Right ventricle myocardium superior (tissue), 1 donor: ENCODE results near the gene METAP1D. TPM values are rescaled to one million over a fixed set of nuclear protein-coding genes. Genes with fewer than 3 reads are reported as not detected.
"Not testable (repeated sequence)": the region's sequence is repeated elsewhere in the genome, so short reads cannot be mapped to it uniquely, and the experiment has no call there.

ENCODE experiments used
- ATAC-seq: fragments of 200-7000 bp; cut with Tn5 transposase; one replicate; pipeline ENCODE4 v1.9.1; 2020; ENCODE audit warnings: mild to moderate bottlenecking; ENCODE audit not compliant: poor library complexity
- DNase-seq: peaks from one replicate; pipeline ENCODE4 v3.0.0-alpha.2; 2020
- intact Hi-C: fragments of 100-400 bp; cut with DNase I; formaldehyde crosslinking; loops from one replicate; pipeline ENCODE4 v1.11.2; 2022
- long read RNA-seq: library from polyadenylated mRNA; unstranded; transcript quantifications from one replicate; pipeline ENCODE4 v2.0.0, GENCODE V29; 2021
- total RNA-seq: library from RNA; stranded (reverse); fragmentation: NEBNext Ultra II Directional; extraction: Animal tissue kit (Norgen Biotek cat#: 25700); gene quantifications from one replicate; pipeline ENCODE4 v1.2.1, GENCODE V29; 2021
- donor health status: DM: no; HTN: yes; CAD: no; lungs with severe emphysema.

The METAP1D gene
- 6.9 TPM for total RNA-seq
- long read RNA-seq, transcript METAP1D-201 (10 exons, 3,419 nt) = major isoform, 17 of 34 reads
- long read RNA-seq, partial matches to known transcripts = 6 of 34 reads
- long read RNA-seq, other reads (novel, unspliced or antisense) = 10 of 34 reads

- intact Hi-C loops = no loop called here
- ATAC-seq (peak; percentile 100), DNase-seq (peak; percentile 95)
These were observed at the start of gene METAP1D for GRCh38 chr2:171999604-172000469. METAP1D (plus strand) TSS chr2:171999953; CDS start chr2:171999970, 17 bp downstream.

- intact Hi-C loops = no loop called here
- DNase-seq (no peak), ATAC-seq (no peak)
These were observed 47.5 kb upstream of the METAP1D start for GRCh38 chr2:171952276-171952675.

GRCh38 chr2:171952748-171953147 is 47.0 kb upstream of the METAP1D start:
- intact Hi-C loops = no loop called here

GRCh38 chr2:171956135-171956825 is 43.5 kb upstream of the METAP1D start:
- intact Hi-C loops = no loop called here
- no peak for DNase-seq
- ATAC-seq = peak; percentile 59

More at GRCh38 chr2:171952748-171953147, 47.0 kb upstream of the METAP1D start:
- DNase-seq = no peak
- ATAC-seq = no peak

- no peak for DNase-seq
- intact Hi-C loops = no loop called here
These were observed 42.7 kb upstream of the METAP1D start for GRCh38 chr2:171957061-171957460.

GRCh38 chr2:171958475-171958874 is 41.3 kb upstream of the METAP1D start:
- DNase-seq = no peak
- ATAC-seq = peak; percentile 43
- intact Hi-C loops = no loop called here

More at GRCh38 chr2:171957061-171957460, 42.7 kb upstream of the METAP1D start:
- ATAC-seq = no peak

GRCh38 chr2:171959998-171960397 is 39.8 kb upstream of the METAP1D start:
- intact Hi-C loops = no loop called here
- no peak for DNase-seq
- ATAC-seq = peak; percentile 56

- ATAC-seq = no peak
- no peak for DNase-seq
These were observed 39.2 kb upstream of the METAP1D start for GRCh38 chr2:171960570-171960969.

GRCh38 chr2:171963198-171963597 is 36.6 kb upstream of the METAP1D start:
- no peak for DNase-seq
- ATAC-seq = no peak
- intact Hi-C loops = no loop called here

More at GRCh38 chr2:171960570-171960969, 39.2 kb upstream of the METAP1D start:
- intact Hi-C loops = no loop called here

- intact Hi-C loops = no loop called here
- DNase-seq (no peak), ATAC-seq (no peak)
These were observed 35.4 kb upstream of the METAP1D start for GRCh38 chr2:171964308-171964707.

GRCh38 chr2:171965238-171965637 is 34.5 kb upstream of the METAP1D start:
- intact Hi-C loops = no loop called here
- DNase-seq = no peak
- no peak for ATAC-seq

GRCh38 chr2:171965661-171966060 is 34.1 kb upstream of the METAP1D start:
- DNase-seq (no peak), ATAC-seq (no peak)
- intact Hi-C loops = no loop called here

GRCh38 chr2:171966235-171966634 is 33.5 kb upstream of the METAP1D start:
- DNase-seq (no peak), ATAC-seq (no peak)
- intact Hi-C loops = no loop called here

GRCh38 chr2:171966688-171967087 is 33.1 kb upstream of the METAP1D start:
- ATAC-seq (no peak), DNase-seq (no peak)
- intact Hi-C loops = no loop called here

GRCh38 chr2:171968509-171968908 is 31.2 kb upstream of the METAP1D start:
- intact Hi-C loops = no loop called here
- DNase-seq = no peak
- ATAC-seq = no peak

GRCh38 chr2:171972329-171972982 is 27.3 kb upstream of the METAP1D start:
- no peak for DNase-seq
- ATAC-seq = no peak

GRCh38 chr2:171979103-171979502 is 20.6 kb upstream of the METAP1D start:
- intact Hi-C loops = no loop called here
- no peak for ATAC-seq
- no peak for DNase-seq

More at GRCh38 chr2:171972329-171972982, 27.3 kb upstream of the METAP1D start:
- intact Hi-C loops = no loop called here

GRCh38 chr2:171983924-171984323 is 15.8 kb upstream of the METAP1D start:
- DNase-seq, intact Hi-C loops, ATAC-seq: not testable (repeated sequence)

- ATAC-seq = no peak
- intact Hi-C loops = no loop called here
- DNase-seq = no peak
These were observed 14.7 kb upstream of the METAP1D start for GRCh38 chr2:171985076-171985475.
